ENCODE results near the gene PTPRH. TPM values are rescaled to one million over a fixed set of nuclear protein-coding genes. Genes with fewer than 3 reads are reported as not detected.
"Not testable (repeated sequence)": the region's sequence is repeated elsewhere in the genome, so short reads cannot be mapped to it uniquely, and the experiment has no call there.

Gene PTPRH
- total RNA-seq, 4 donors from 2014 or later: 0.54 to 4.0 (median 1.4) TPM

GRCh38 chr19:55227241-55228014 is 18.1 kb upstream of the PTPRH start:
- no peaks in the 10 kb centered on the region for H3K9me3 ChIP-seq
- ATAC-seq: no peak
- no peak overlapping the region for H3K4me3 ChIP-seq
- TF ChIP-seq POLR2A (IDR thresholded peaks at IDR 0.05) (no peak), EP300 (IDR thresholded peaks at IDR 0.05) (no peak)
- H3K27ac ChIP-seq: no peak overlapping the region
- H3K36me3 ChIP-seq: peaks cover 0 to 63% of the 10 kb centered on the region in 2 donors
- peaks cover 0 to 10% (median 0%) of the 10 kb centered on the region in 3 donors for H3K4me1 ChIP-seq
- no peaks in the 10 kb centered on the region for H3K27me3 ChIP-seq
- WGBS, 2 donors (ENCODE audit: low coverage in 1 of 2): 78% methylated on average over 3 of the region's 25 CpGs; no CpG with 5 or more reads in 1 of the 2 donors

GRCh38 chr19:55226788-55227187 is 17.5 kb upstream of the PTPRH start:
- no peak for ATAC-seq
- TF ChIP-seq POLR2AphosphoS5 (IDR thresholded peaks at IDR 0.05) (no peak), EP300 (IDR thresholded peaks at IDR 0.05) (no peak), CTCF (IDR thresholded peaks at IDR 0.05) (no peak), POLR2A (IDR thresholded peaks at IDR 0.05) (no peak)
- Histone ChIP-seq H3K27ac (no peak overlapping the region), H3K4me3 (no peak overlapping the region), H3K27me3 (no peaks in the 10 kb centered on the region), H3K9me3 (no peaks in the 10 kb centered on the region), H3K4me1 (peaks cover 0 to 10% (median 0%) of the 10 kb centered on the region in 3 donors), H3K36me3 (peaks cover 0 to 57% of the 10 kb centered on the region in 2 donors)
- WGBS, 2 donors (ENCODE audit: low coverage in 1 of 2): no CpG with 5 or more reads among the region's 18 CpGs

GRCh38 chr19:55226273-55226672 is 17.0 kb upstream of the PTPRH start:
- Histone ChIP-seq H3K9me3 (no peaks in the 10 kb centered on the region), H3K27me3 (no peaks in the 10 kb centered on the region), H3K4me3 (no peak overlapping the region), H3K4me1 (peaks cover 0 to 10% (median 0%) of the 10 kb centered on the region in 3 donors), H3K36me3 (peaks cover 0 to 52% of the 10 kb centered on the region in 2 donors), H3K27ac (no peak overlapping the region)
- no peak for ATAC-seq
- no peak for TF ChIP-seq POLR2AphosphoS5 (IDR thresholded peaks at IDR 0.05)
- TF ChIP-seq POLR2A (IDR thresholded peaks at IDR 0.05): no peak
- no peak for TF ChIP-seq CTCF (IDR thresholded peaks at IDR 0.05)
- no peak for TF ChIP-seq EP300 (IDR thresholded peaks at IDR 0.05)
- 100% methylated on average over 1 of the region's 9 CpGs; no CpG with 5 or more reads in 1 of the 2 donors for WGBS, 2 donors (ENCODE audit: low coverage in 1 of 2)

- Histone ChIP-seq H3K9me3 (peaks cover 0 to 4% (median 0%) of the 10 kb centered on the region in 3 donors), H3K36me3 (peaks cover 0 to 44% of the 10 kb centered on the region in 2 donors), H3K27ac (no peak overlapping the region), H3K4me1 (peaks cover 0 to 10% (median 0%) of the 10 kb centered on the region in 3 donors), H3K4me3 (no peak overlapping the region), H3K27me3 (no peaks in the 10 kb centered on the region)
- WGBS, 2 donors (ENCODE audit: low coverage in 1 of 2): 88 to 94% methylated on average over 4 of the region's 7 CpGs
- ATAC-seq: no peak
- TF ChIP-seq POLR2A (IDR thresholded peaks at IDR 0.05): no peak
- TF ChIP-seq CTCF (IDR thresholded peaks at IDR 0.05): no peak
- no peak for TF ChIP-seq EP300 (IDR thresholded peaks at IDR 0.05)
- no peak for TF ChIP-seq POLR2AphosphoS5 (IDR thresholded peaks at IDR 0.05)
Observed at GRCh38 chr19:55225415-55225958, 16.2 kb upstream of the PTPRH start.

- WGBS, 2 donors (ENCODE audit: low coverage in 1 of 2): 65 to 83% methylated on average over 2 to 4 of the region's 11 CpGs
- not testable (repeated sequence) for ATAC-seq
Observed at GRCh38 chr19:55224679-55225414, 15.5 kb upstream of the PTPRH start.

More at GRCh38 chr19:55224679-55225414, 15.5 kb upstream of the PTPRH start:
- not testable (repeated sequence) for H3K27ac ChIP-seq, H3K4me3 ChIP-seq, H3K27me3 ChIP-seq
- Histone ChIP-seq H3K9me3 (peaks cover 0 to 10% (median 0%) of the 10 kb centered on the region in 3 donors), H3K36me3 (peaks cover 0 to 37% of the 10 kb centered on the region in 2 donors), H3K4me1 (peaks cover 0 to 10% (median 0%) of the 10 kb centered on the region in 3 donors)

All from gastroesophageal sphincter (tissue), 4 donors.